Body of pancreas (tissue), 4 donors: ENCODE measurements around the gene ATP11A.

Experiments
- CTCF ChIP-seq, 7 experiments: fragments of 450-650 bp in 4 of 7; fragments of 200-600 bp in 3 of 7; sonication (generic) in 3 of 7; IDR thresholded peaks; one replicate each; pipeline ENCODE4 v1.5.1; 2016 to 2019; ENCODE audit warnings: antibody characterized with exemption in 7 of 7
- POLR2A ChIP-seq, 3 donors: fragments of 450-650 bp; IDR thresholded peaks; one replicate each; pipeline ENCODE4 v1.6.1; 2016; ENCODE audit warnings: antibody characterized with exemption in 3 of 3, mild to moderate bottlenecking in 2 of 3

- TF ChIP-seq CTCF (IDR thresholded peaks at IDR 0.05): no peak
- TF ChIP-seq POLR2A (IDR thresholded peaks at IDR 0.05): no peak
These were observed 12.6 kb downstream of the ATP11A start for GRCh38 chr13:112702341-112702985.
